Fibroblast of mammary gland (primary cell): ENCODE measurements around the gene SGTB.
"Not testable (repeated sequence)": the region's sequence is repeated elsewhere in the genome, so short reads cannot be mapped to it uniquely, and the experiment has no call there.

Experiments used
- DNase-seq: peaks from one replicate; pipeline ENCODE4 v3.0.0-alpha.2; 2010; ENCODE audit warnings: low read depth
- H3K4me3 ChIP-seq: 2 replicates; pipeline ENCODE4 v1.5.1; 2011; ENCODE audit warnings: low read depth, mild to moderate bottlenecking, low read length, moderate library complexity; ENCODE audit not compliant: control insufficient read depth
- CTCF ChIP-seq: conservative IDR thresholded peaks from 2 replicates; pipeline ENCODE4 v1.5.1; 2011; ENCODE audit warnings: low read depth, low read length, inconsistent platforms; ENCODE audit not compliant: control insufficient read depth, insufficient read depth

SGTB gene

GRCh38 chr5:65702036-65702435 lies 19.9 kb downstream of the SGTB start:
- DNase-seq, result no peak
- H3K4me3 ChIP-seq, result no peak overlapping the region
- no peak for TF ChIP-seq CTCF

GRCh38 chr5:65699338-65699737 lies 22.6 kb downstream of the SGTB start:
- DNase-seq, result no peak
- no peak overlapping the region for H3K4me3 ChIP-seq
- no peak for TF ChIP-seq CTCF

GRCh38 chr5:65696892-65697291 lies 25.0 kb downstream of the SGTB start:
- no peak for DNase-seq
- no peak overlapping the region for H3K4me3 ChIP-seq
- no peak for TF ChIP-seq CTCF

- TF ChIP-seq CTCF, result no peak
- no peak overlapping the region for H3K4me3 ChIP-seq
- no peak for DNase-seq
Observed at GRCh38 chr5:65695896-65696295, 26.0 kb downstream of the SGTB start.

GRCh38 chr5:65695162-65695755 lies 26.6 kb downstream of the SGTB start:
- DNase-seq, result no peak
- no peak for TF ChIP-seq CTCF
- H3K4me3 ChIP-seq, result no peak overlapping the region

GRCh38 chr5:65693121-65693520 lies 28.8 kb downstream of the SGTB start:
- no peak for TF ChIP-seq CTCF
- no peak for DNase-seq
- H3K4me3 ChIP-seq, result no peak overlapping the region

- no peak overlapping the region for H3K4me3 ChIP-seq
- no peak for TF ChIP-seq CTCF
- DNase-seq, result no peak
Observed at GRCh38 chr5:65682148-65682547, 39.8 kb downstream of the SGTB start.

GRCh38 chr5:65676056-65676455 lies 45.9 kb downstream of the SGTB start:
- DNase-seq, H3K4me3 ChIP-seq: not testable (repeated sequence)
